LNCaP clone FGC (cell line): ENCODE measurements around the gene CCND2.

Source experiments
- DNase-seq: peaks from one replicate; pipeline ENCODE4 v3.0.0-alpha.2; 2011; ENCODE audit warnings: low read depth
- H3K4me3 ChIP-seq: 2 replicates; pipeline ENCODE4 v1.5.1; 2011; ENCODE audit warnings: mild to moderate bottlenecking, low read depth, low read length, control low read depth
- CTCF ChIP-seq: IDR thresholded peaks from 2 replicates; pipeline ENCODE4 v1.5.1; 2012; ENCODE audit warnings: mild to moderate bottlenecking; ENCODE audit not compliant: control insufficient read depth, insufficient read depth; ENCODE audit errors: extremely low read depth

The CCND2 gene

GRCh38 chr12:4301932-4302501, 28.5 kb downstream of the CCND2 start:
- no peak for DNase-seq
- TF ChIP-seq CTCF: no peak
- no peak overlapping the region for H3K4me3 ChIP-seq

GRCh38 chr12:4302881-4303280, 29.3 kb downstream of the CCND2 start:
- H3K4me3 ChIP-seq: no peak overlapping the region
- DNase-seq: no peak
- no peak for TF ChIP-seq CTCF

- no peak overlapping the region for H3K4me3 ChIP-seq
- no peak for DNase-seq
- no peak for TF ChIP-seq CTCF
Observed at GRCh38 chr12:4303750-4304149, 30.2 kb downstream of the CCND2 start.

GRCh38 chr12:4307593-4308333, 34.2 kb downstream of the CCND2 start:
- TF ChIP-seq CTCF: peak; percentile 79
- peak; percentile 63 for DNase-seq
- no peak overlapping the region for H3K4me3 ChIP-seq

- no peak for DNase-seq
- no peak for TF ChIP-seq CTCF
- no peak overlapping the region for H3K4me3 ChIP-seq
Observed at GRCh38 chr12:4308334-4308950, 34.9 kb downstream of the CCND2 start.

GRCh38 chr12:4311776-4312175, 38.2 kb downstream of the CCND2 start:
- no peak overlapping the region for H3K4me3 ChIP-seq
- no peak for DNase-seq
- no peak for TF ChIP-seq CTCF

- H3K4me3 ChIP-seq: no peak overlapping the region
- no peak for DNase-seq
- TF ChIP-seq CTCF: no peak
Observed at GRCh38 chr12:4312251-4312650, 38.7 kb downstream of the CCND2 start.
